ENCODE data around the gene CDK9.

GRCh38 chr9:127791085-127791484 is 5.3 kb downstream of the CDK9 start:
- TF ChIP-seq YY1 (IDR thresholded peaks at IDR 0.05; ENCODE audit: insufficient read depth, insufficient read length) = no peak
- TF ChIP-seq ZNF274 (IDR thresholded peaks at IDR 0.05; ENCODE audit: low read depth, low read length) = no peak
- TF ChIP-seq SUZ12 (IDR thresholded peaks at IDR 0.05; ENCODE audit: extremely low read depth, insufficient read depth, insufficient read length) = no peak
